ENCODE data around the gene LCE6A.

Gene LCE6A

GRCh38 chr1:152836870-152837269 lies 5.8 kb upstream of the LCE6A start:
- no peaks in the 10 kb centered on the region for H3K36me3 ChIP-seq (ENCODE audit: control insufficient read depth in 2 of 2, insufficient read depth in 2 of 2, low read length in 2 of 2)
- no peaks in the 10 kb centered on the region for H3K9me3 ChIP-seq (ENCODE audit: control insufficient read depth in 2 of 2, low read length in 2 of 2)
- no peak overlapping the region for H3K27ac ChIP-seq (ENCODE audit: low read length)
- no peaks in the 10 kb centered on the region for H3K27me3 ChIP-seq (ENCODE audit: control insufficient read depth in 1 of 2, insufficient read depth in 2 of 2, low read length in 2 of 2)
- no peaks in the 10 kb centered on the region for H3K4me1 ChIP-seq (ENCODE audit: control insufficient read depth, insufficient read depth, low read length)
- no peak overlapping the region for H3K9ac ChIP-seq (ENCODE audit: low read length in 2 of 2)
- H3K4me3 ChIP-seq (ENCODE audit: low read length in 2 of 2) = no peak overlapping the region

GRCh38 chr1:152855661-152856060 lies 13.0 kb downstream of the LCE6A start:
- no peaks in the 10 kb centered on the region for H3K27me3 ChIP-seq (ENCODE audit: control insufficient read depth in 1 of 2, insufficient read depth in 2 of 2, low read length in 2 of 2)
- peaks cover 2% of the 10 kb centered on the region for H3K4me1 ChIP-seq (ENCODE audit: control insufficient read depth, insufficient read depth, low read length)
- H3K36me3 ChIP-seq (ENCODE audit: control insufficient read depth in 2 of 2, insufficient read depth in 2 of 2, low read length in 2 of 2) = no peaks in the 10 kb centered on the region
- H3K9ac ChIP-seq (ENCODE audit: low read length in 2 of 2) = no peak overlapping the region
- H3K27ac ChIP-seq (ENCODE audit: low read length) = no peak overlapping the region
- H3K4me3 ChIP-seq (ENCODE audit: low read length in 2 of 2) = no peak overlapping the region
- H3K9me3 ChIP-seq (ENCODE audit: control insufficient read depth in 2 of 2, low read length in 2 of 2) = no peaks in the 10 kb centered on the region

- H3K9me3 ChIP-seq (ENCODE audit: control insufficient read depth in 2 of 2, low read length in 2 of 2) = no peaks in the 10 kb centered on the region
Observed at GRCh38 chr1:152858062-152858461, 15.4 kb downstream of the LCE6A start.

GRCh38 chr1:152859696-152860095 lies 17.0 kb downstream of the LCE6A start, which contains the start of gene LCE7A:
Gene LCE7A, plus strand, starts transcription at chr1:152859996. Its CDS starts 702 bp downstream, at chr1:152860698.
- Histone ChIP-seq H3K9me3 (ENCODE audit: control insufficient read depth in 2 of 2, low read length in 2 of 2) (no peaks in the 10 kb centered on the region), H3K9ac (ENCODE audit: low read length in 2 of 2) (no peak within 1 kb of the TSS), H3K27ac (ENCODE audit: low read length) (no peak within 1 kb of the TSS), H3K36me3 (ENCODE audit: control insufficient read depth in 2 of 2, insufficient read depth in 2 of 2, low read length in 2 of 2) (no peaks in the 10 kb centered on the region), H3K4me3 (ENCODE audit: low read length in 2 of 2) (no peak within 1 kb of the TSS), H3K27me3 (ENCODE audit: control insufficient read depth in 1 of 2, insufficient read depth in 2 of 2, low read length in 2 of 2) (no peaks in the 10 kb centered on the region), H3K4me1 (ENCODE audit: control insufficient read depth, insufficient read depth, low read length) (peaks cover 15% of the 10 kb centered on the region)

More at GRCh38 chr1:152858062-152858461, 15.4 kb downstream of the LCE6A start:
- Histone ChIP-seq H3K36me3 (ENCODE audit: control insufficient read depth in 2 of 2, insufficient read depth in 2 of 2, low read length in 2 of 2) (no peaks in the 10 kb centered on the region), H3K27ac (ENCODE audit: low read length) (no peak overlapping the region), H3K4me1 (ENCODE audit: control insufficient read depth, insufficient read depth, low read length) (peaks cover 15% of the 10 kb centered on the region), H3K4me3 (ENCODE audit: low read length in 2 of 2) (no peak overlapping the region), H3K27me3 (ENCODE audit: control insufficient read depth in 1 of 2, insufficient read depth in 2 of 2, low read length in 2 of 2) (no peaks in the 10 kb centered on the region), H3K9ac (ENCODE audit: low read length in 2 of 2) (no peak overlapping the region)

GRCh38 chr1:152860129-152860528 lies 17.5 kb downstream of the LCE6A start:
- no peaks in the 10 kb centered on the region for H3K36me3 ChIP-seq (ENCODE audit: control insufficient read depth in 2 of 2, insufficient read depth in 2 of 2, low read length in 2 of 2)
- no peaks in the 10 kb centered on the region for H3K9me3 ChIP-seq (ENCODE audit: control insufficient read depth in 2 of 2, low read length in 2 of 2)
- H3K27me3 ChIP-seq (ENCODE audit: control insufficient read depth in 1 of 2, insufficient read depth in 2 of 2, low read length in 2 of 2) = no peaks in the 10 kb centered on the region
- H3K27ac ChIP-seq (ENCODE audit: low read length) = no peak overlapping the region
- H3K9ac ChIP-seq (ENCODE audit: low read length in 2 of 2) = no peak overlapping the region
- H3K4me3 ChIP-seq (ENCODE audit: low read length in 2 of 2) = no peak overlapping the region
- H3K4me1 ChIP-seq (ENCODE audit: control insufficient read depth, insufficient read depth, low read length) = peaks cover 15% of the 10 kb centered on the region

- no peak overlapping the region for H3K9ac ChIP-seq (ENCODE audit: low read length in 2 of 2)
- no peak overlapping the region for H3K4me3 ChIP-seq (ENCODE audit: low read length in 2 of 2)
- H3K36me3 ChIP-seq (ENCODE audit: control insufficient read depth in 2 of 2, insufficient read depth in 2 of 2, low read length in 2 of 2) = no peaks in the 10 kb centered on the region
- no peak overlapping the region for H3K27ac ChIP-seq (ENCODE audit: low read length)
- no peaks in the 10 kb centered on the region for H3K27me3 ChIP-seq (ENCODE audit: control insufficient read depth in 1 of 2, insufficient read depth in 2 of 2, low read length in 2 of 2)
- no peaks in the 10 kb centered on the region for H3K9me3 ChIP-seq (ENCODE audit: control insufficient read depth in 2 of 2, low read length in 2 of 2)
- peaks cover 15% of the 10 kb centered on the region for H3K4me1 ChIP-seq (ENCODE audit: control insufficient read depth, insufficient read depth, low read length)
Observed at GRCh38 chr1:152861374-152861773, 18.7 kb downstream of the LCE6A start.

GRCh38 chr1:152864443-152864842 lies 21.8 kb downstream of the LCE6A start:
- H3K4me1 ChIP-seq (ENCODE audit: control insufficient read depth, insufficient read depth, low read length) = peaks cover 15% of the 10 kb centered on the region
- no peak overlapping the region for H3K27ac ChIP-seq (ENCODE audit: low read length)
- H3K27me3 ChIP-seq (ENCODE audit: control insufficient read depth in 1 of 2, insufficient read depth in 2 of 2, low read length in 2 of 2) = no peaks in the 10 kb centered on the region
- no peak overlapping the region for H3K9ac ChIP-seq (ENCODE audit: low read length in 2 of 2)
- H3K36me3 ChIP-seq (ENCODE audit: control insufficient read depth in 2 of 2, insufficient read depth in 2 of 2, low read length in 2 of 2) = no peaks in the 10 kb centered on the region
- no peaks in the 10 kb centered on the region for H3K9me3 ChIP-seq (ENCODE audit: control insufficient read depth in 2 of 2, low read length in 2 of 2)
- H3K4me3 ChIP-seq (ENCODE audit: low read length in 2 of 2) = no peak overlapping the region

GRCh38 chr1:152866321-152866720 lies 23.7 kb downstream of the LCE6A start:
- Histone ChIP-seq H3K36me3 (ENCODE audit: control insufficient read depth in 2 of 2, insufficient read depth in 2 of 2, low read length in 2 of 2) (no peaks in the 10 kb centered on the region), H3K9ac (ENCODE audit: low read length in 2 of 2) (no peak overlapping the region), H3K9me3 (ENCODE audit: control insufficient read depth in 2 of 2, low read length in 2 of 2) (no peaks in the 10 kb centered on the region), H3K4me3 (ENCODE audit: low read length in 2 of 2) (no peak overlapping the region), H3K27ac (ENCODE audit: low read length) (no peak overlapping the region), H3K4me1 (ENCODE audit: control insufficient read depth, insufficient read depth, low read length) (peaks cover 8% of the 10 kb centered on the region), H3K27me3 (ENCODE audit: control insufficient read depth in 1 of 2, insufficient read depth in 2 of 2, low read length in 2 of 2) (no peaks in the 10 kb centered on the region)

GRCh38 chr1:152869808-152870419 lies 27.3 kb downstream of the LCE6A start:
- no peaks in the 10 kb centered on the region for H3K36me3 ChIP-seq (ENCODE audit: control insufficient read depth in 2 of 2, insufficient read depth in 2 of 2, low read length in 2 of 2)
- H3K4me3 ChIP-seq (ENCODE audit: low read length in 2 of 2) = no peak overlapping the region
- no peak overlapping the region for H3K9ac ChIP-seq (ENCODE audit: low read length in 2 of 2)
- no peaks in the 10 kb centered on the region for H3K27me3 ChIP-seq (ENCODE audit: control insufficient read depth in 1 of 2, insufficient read depth in 2 of 2, low read length in 2 of 2)
- H3K4me1 ChIP-seq (ENCODE audit: control insufficient read depth, insufficient read depth, low read length) = no peaks in the 10 kb centered on the region
- H3K9me3 ChIP-seq (ENCODE audit: control insufficient read depth in 2 of 2, low read length in 2 of 2) = no peaks in the 10 kb centered on the region
- no peak overlapping the region for H3K27ac ChIP-seq (ENCODE audit: low read length)

GRCh38 chr1:152870831-152871730 lies 28.4 kb downstream of the LCE6A start:
- H3K36me3 ChIP-seq (ENCODE audit: control insufficient read depth in 2 of 2, insufficient read depth in 2 of 2, low read length in 2 of 2) = no peaks in the 10 kb centered on the region
- H3K4me1 ChIP-seq (ENCODE audit: control insufficient read depth, insufficient read depth, low read length) = no peaks in the 10 kb centered on the region
- no peaks in the 10 kb centered on the region for H3K9me3 ChIP-seq (ENCODE audit: control insufficient read depth in 2 of 2, low read length in 2 of 2)
- H3K27me3 ChIP-seq (ENCODE audit: control insufficient read depth in 1 of 2, insufficient read depth in 2 of 2, low read length in 2 of 2) = no peaks in the 10 kb centered on the region
- no peak overlapping the region for H3K4me3 ChIP-seq (ENCODE audit: low read length in 2 of 2)
- no peak overlapping the region for H3K9ac ChIP-seq (ENCODE audit: low read length in 2 of 2)
- no peak overlapping the region for H3K27ac ChIP-seq (ENCODE audit: low read length)

GRCh38 chr1:152871731-152872126 lies 29.1 kb downstream of the LCE6A start:
- Histone ChIP-seq H3K4me3 (ENCODE audit: low read length in 2 of 2) (no peak overlapping the region), H3K27me3 (ENCODE audit: control insufficient read depth in 1 of 2, insufficient read depth in 2 of 2, low read length in 2 of 2) (no peaks in the 10 kb centered on the region), H3K36me3 (ENCODE audit: control insufficient read depth in 2 of 2, insufficient read depth in 2 of 2, low read length in 2 of 2) (no peaks in the 10 kb centered on the region), H3K9ac (ENCODE audit: low read length in 2 of 2) (no peak overlapping the region), H3K27ac (ENCODE audit: low read length) (no peak overlapping the region), H3K4me1 (ENCODE audit: control insufficient read depth, insufficient read depth, low read length) (no peaks in the 10 kb centered on the region), H3K9me3 (ENCODE audit: control insufficient read depth in 2 of 2, low read length in 2 of 2) (no peaks in the 10 kb centered on the region)

Data from stomach smooth muscle (tissue), 2 donors.